ENCODE measurements around the gene JARID2. TPM values are rescaled to one million over a fixed set of nuclear protein-coding genes. Genes with fewer than 3 reads are reported as not detected.
"Not testable (repeated sequence)": the region's sequence is repeated elsewhere in the genome, so short reads cannot be mapped to it uniquely, and the experiment has no call there.

Gene JARID2
- total RNA-seq, 1 donor from 2014 or later: 65.6 TPM

DNA sequence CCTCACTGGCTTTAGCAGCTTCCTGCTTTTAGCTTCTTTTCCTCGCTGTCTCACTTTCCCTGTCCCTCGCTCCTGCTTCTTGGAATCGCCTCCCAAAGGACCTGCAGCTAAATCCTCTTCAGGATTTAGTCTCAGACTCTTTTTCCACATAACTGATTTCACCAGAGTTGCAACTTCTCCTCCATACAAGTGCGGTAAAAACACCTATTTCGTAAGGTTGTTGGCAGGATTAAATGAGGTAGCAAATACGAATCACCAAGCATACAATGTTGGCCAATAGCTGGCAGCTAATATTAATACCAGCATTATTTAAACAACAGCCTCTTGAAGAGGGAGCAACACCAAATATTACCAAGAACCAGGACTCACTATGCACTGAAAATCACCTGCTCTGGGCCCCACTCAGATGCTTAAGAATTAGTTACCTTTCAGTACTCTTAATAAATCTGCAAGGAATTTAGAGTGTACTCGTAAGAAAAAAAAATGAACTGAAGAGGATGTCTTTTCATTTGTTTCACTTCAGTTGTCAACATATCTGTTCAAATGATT lies 293.9 kb downstream of the JARID2 start:
- Mint-ChIP-seq H3K36me3 (ENCODE audit: insufficient read depth) (peaks cover 10% of the 10 kb centered on the region), H3K4me3 (ENCODE audit: low read depth) (no peak overlapping the region), H3K9me3 (ENCODE audit: low read depth) (peaks cover 9% of the 10 kb centered on the region), H3K27me3 (no peaks in the 10 kb centered on the region), H3K4me1 (ENCODE audit: low read depth) (peaks cover 12% of the 10 kb centered on the region), H3K27ac (no peak overlapping the region)
- DNase-seq (ENCODE audit: low spot score, unreplicated experiment): no peak
- TF ChIP-seq, protein P1, sequence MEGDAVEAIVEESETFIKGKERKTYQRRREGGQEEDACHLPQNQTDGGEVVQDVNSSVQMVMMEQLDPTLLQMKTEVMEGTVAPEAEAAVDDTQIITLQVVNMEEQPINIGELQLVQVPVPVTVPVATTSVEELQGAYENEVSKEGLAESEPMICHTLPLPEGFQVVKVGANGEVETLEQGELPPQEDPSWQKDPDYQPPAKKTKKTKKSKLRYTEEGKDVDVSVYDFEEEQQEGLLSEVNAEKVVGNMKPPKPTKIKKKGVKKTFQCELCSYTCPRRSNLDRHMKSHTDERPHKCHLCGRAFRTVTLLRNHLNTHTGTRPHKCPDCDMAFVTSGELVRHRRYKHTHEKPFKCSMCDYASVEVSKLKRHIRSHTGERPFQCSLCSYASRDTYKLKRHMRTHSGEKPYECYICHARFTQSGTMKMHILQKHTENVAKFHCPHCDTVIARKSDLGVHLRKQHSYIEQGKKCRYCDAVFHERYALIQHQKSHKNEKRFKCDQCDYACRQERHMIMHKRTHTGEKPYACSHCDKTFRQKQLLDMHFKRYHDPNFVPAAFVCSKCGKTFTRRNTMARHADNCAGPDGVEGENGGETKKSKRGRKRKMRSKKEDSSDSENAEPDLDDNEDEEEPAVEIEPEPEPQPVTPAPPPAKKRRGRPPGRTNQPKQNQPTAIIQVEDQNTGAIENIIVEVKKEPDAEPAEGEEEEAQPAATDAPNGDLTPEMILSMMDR (IDR thresholded peaks at IDR 0.05; ENCODE audit: unreplicated experiment): no peak

DNA sequence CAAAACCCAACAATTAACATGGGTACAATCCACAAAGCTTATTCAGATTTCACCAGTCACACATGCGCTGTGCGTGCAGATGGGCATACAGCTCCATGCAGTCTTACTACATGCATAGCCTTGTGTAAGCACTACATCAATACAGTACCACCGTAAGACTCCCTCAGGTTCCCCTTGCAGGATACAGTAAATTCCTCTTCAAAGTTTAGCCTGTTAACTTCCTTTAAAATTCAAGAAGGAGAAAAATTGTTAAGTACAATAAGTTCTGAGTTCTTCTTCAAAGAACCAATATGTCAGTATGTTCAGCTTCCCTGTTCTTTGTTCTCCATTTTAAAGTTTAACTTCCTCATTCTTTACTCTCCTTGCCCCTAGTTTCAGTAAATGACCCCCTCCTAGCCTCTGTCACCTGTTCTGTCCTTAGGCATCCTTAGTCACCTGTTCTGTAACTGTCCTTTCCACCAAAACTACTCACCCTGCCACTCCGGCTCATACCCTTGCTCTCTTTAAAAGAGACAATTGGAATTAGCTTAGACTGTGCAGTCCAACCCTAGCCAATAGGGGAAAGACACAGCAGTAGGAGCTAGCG lies 297.6 kb downstream of the JARID2 start:
- H3K4me1 Mint-ChIP-seq (ENCODE audit: low read depth): peaks cover 15% of the 10 kb centered on the region
- H3K4me3 Mint-ChIP-seq (ENCODE audit: low read depth); H3K27ac Mint-ChIP-seq; H3K27me3 Mint-ChIP-seq; H3K9me3 Mint-ChIP-seq (ENCODE audit: low read depth); DNase-seq (ENCODE audit: low spot score, unreplicated experiment); H3K36me3 Mint-ChIP-seq (ENCODE audit: insufficient read depth): not testable (repeated sequence)

DNA sequence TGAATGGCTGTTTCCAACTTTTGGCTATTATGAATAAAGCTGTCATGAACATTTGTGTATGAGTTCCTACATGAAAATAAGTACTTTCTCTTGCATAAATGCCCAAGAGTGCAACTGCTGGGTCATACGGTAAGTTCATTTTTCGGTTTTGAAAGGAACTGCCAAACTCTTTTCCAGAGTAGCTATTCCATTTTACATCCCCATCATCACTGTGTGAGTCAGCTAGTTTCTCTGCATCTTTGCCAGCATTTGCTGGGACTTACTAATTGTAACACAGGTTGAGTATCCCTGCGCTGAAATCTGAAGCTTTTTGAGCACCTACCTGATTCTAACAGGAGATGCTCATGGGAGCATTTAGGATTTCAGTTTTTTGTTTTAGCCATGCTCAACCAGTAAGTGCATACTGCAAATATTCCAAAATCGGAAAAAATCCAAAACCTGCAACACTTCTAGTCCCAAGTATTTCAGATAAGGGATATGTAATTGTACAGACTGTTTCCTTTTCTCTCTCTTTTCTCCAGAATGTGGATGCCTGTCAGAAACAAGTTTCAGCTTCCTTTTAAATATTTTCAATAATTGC lies 298.5 kb downstream of the JARID2 start:
- Mint-ChIP-seq H3K9me3 (ENCODE audit: low read depth) (peaks cover 9% of the 10 kb centered on the region), H3K27ac (no peak overlapping the region), H3K4me3 (ENCODE audit: low read depth) (no peak overlapping the region), H3K27me3 (no peaks in the 10 kb centered on the region), H3K36me3 (ENCODE audit: insufficient read depth) (peaks cover 3% of the 10 kb centered on the region), H3K4me1 (ENCODE audit: low read depth) (peaks cover 8% of the 10 kb centered on the region)
- TF ChIP-seq, protein P1 (IDR thresholded peaks at IDR 0.05; ENCODE audit: unreplicated experiment): no peak
- no peak for DNase-seq (ENCODE audit: low spot score, unreplicated experiment)

DNA sequence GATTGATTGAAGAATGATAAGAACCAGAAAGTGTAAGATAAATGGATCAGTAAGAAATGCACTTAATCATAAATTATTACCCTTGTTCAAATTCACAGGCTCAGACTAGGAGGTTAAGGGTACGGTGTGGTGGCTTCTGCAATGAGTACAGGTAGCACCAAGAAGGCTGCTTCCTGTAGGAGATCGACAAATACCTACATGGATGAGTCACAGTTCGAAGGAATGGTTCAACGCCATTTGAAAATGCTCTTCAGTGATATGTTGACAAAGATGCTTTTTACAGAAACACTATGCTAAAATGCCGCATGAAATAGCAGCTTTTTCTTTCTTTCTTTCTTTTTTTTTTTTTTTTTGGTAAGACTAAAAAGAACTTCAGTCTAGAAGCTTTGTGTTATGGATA lies 300.7 kb downstream of the JARID2 start:
- H3K4me1 Mint-ChIP-seq (ENCODE audit: low read depth): peaks cover 8% of the 10 kb centered on the region
- no peak overlapping the region for H3K27ac Mint-ChIP-seq
- H3K9me3 Mint-ChIP-seq (ENCODE audit: low read depth): peaks cover 9% of the 10 kb centered on the region
- H3K36me3 Mint-ChIP-seq (ENCODE audit: insufficient read depth): peaks cover 3% of the 10 kb centered on the region
- no peak for DNase-seq (ENCODE audit: low spot score, unreplicated experiment)
- TF ChIP-seq, protein P1 (IDR thresholded peaks at IDR 0.05; ENCODE audit: unreplicated experiment): no peak
- no peak overlapping the region for H3K4me3 Mint-ChIP-seq (ENCODE audit: low read depth)
- no peaks in the 10 kb centered on the region for H3K27me3 Mint-ChIP-seq

DNA sequence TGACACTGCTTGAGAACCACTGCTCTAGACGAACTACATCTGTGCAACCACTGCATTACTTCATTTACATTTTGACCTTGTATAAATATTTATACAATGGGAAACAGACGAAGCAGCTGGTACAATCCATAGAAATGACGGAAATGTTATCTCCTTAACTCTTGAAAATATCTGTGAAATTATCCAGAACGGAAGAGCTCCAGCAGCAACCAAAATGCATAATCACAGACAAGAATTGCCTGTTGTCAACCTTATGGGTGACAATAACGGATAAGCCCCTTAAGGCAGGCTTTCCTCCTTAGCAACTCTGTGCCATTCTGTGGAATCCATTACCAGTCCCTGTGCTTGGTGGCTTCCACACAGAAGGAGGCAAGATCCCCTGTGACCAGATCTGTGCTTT lies 301.5 kb downstream of the JARID2 start:
- DNase-seq (ENCODE audit: low spot score, unreplicated experiment): no peak
- Mint-ChIP-seq H3K4me3 (ENCODE audit: low read depth) (no peak overlapping the region), H3K27me3 (no peaks in the 10 kb centered on the region), H3K36me3 (ENCODE audit: insufficient read depth) (peaks cover 3% of the 10 kb centered on the region), H3K9me3 (ENCODE audit: low read depth) (peaks cover 9% of the 10 kb centered on the region), H3K4me1 (ENCODE audit: low read depth) (peaks cover 10% of the 10 kb centered on the region), H3K27ac (no peak overlapping the region)
- TF ChIP-seq, protein P1 (IDR thresholded peaks at IDR 0.05; ENCODE audit: unreplicated experiment): no peak

DNA sequence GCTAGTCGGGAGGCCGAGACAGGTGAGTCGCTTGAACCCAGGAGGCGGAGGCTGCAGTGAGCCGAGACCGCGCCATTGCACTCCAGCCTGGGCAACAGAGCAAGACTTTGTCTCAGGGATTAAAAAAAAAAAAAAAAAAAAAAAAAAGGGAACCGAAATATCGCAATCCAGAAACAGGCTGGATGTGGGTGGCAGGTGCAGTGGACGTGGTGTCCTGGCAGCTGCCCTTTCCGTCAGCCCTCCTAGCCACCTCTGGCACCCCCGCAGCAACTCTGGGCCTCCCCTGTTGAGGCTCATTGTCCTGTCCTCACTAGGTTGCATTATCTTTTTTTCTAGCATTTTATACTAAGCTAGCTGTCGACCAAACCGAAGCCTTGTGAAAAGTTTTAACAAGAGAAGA lies 303.5 kb downstream of the JARID2 start:
- TF ChIP-seq, protein P1 (IDR thresholded peaks at IDR 0.05; ENCODE audit: unreplicated experiment): no peak
- no peaks in the 10 kb centered on the region for H3K9me3 Mint-ChIP-seq (ENCODE audit: low read depth)
- no peaks in the 10 kb centered on the region for H3K36me3 Mint-ChIP-seq (ENCODE audit: insufficient read depth)
- no peak overlapping the region for H3K4me3 Mint-ChIP-seq (ENCODE audit: low read depth)
- H3K4me1 Mint-ChIP-seq (ENCODE audit: low read depth): peaks cover 10% of the 10 kb centered on the region
- no peak overlapping the region for H3K27ac Mint-ChIP-seq
- no peak for DNase-seq (ENCODE audit: low spot score, unreplicated experiment)
- H3K27me3 Mint-ChIP-seq: no peaks in the 10 kb centered on the region

Measured in progenitor cell of endocrine pancreas (in vitro differentiated cells).